HEK293 (cell line): Measurements from ENCODE around the gene OR7G2.

ENCODE experiments used
- CTCF ChIP-seq: fragments of 450-650 bp; formaldehyde crosslinking; IDR thresholded peaks from 2 replicates; pipeline ENCODE4 v1.5.1; 2016; ENCODE audit warnings: missing biosample characterization, missing genetic modification characterization
- GLI4 ChIP-seq: fragments of 450-650 bp; formaldehyde crosslinking; IDR thresholded peaks from 2 replicates; pipeline ENCODE4 v1.5.1; 2016; ENCODE audit warnings: missing biosample characterization, missing genetic modification characterization
- REST ChIP-seq: fragments of 450-650 bp; formaldehyde crosslinking; IDR thresholded peaks from 2 replicates; pipeline ENCODE4 v1.5.1; 2016; ENCODE audit warnings: missing biosample characterization, missing genetic modification characterization
- ZBTB20 ChIP-seq: fragments of 450-650 bp; formaldehyde crosslinking; IDR thresholded peaks from 2 replicates; pipeline ENCODE4 v1.5.1; 2016; ENCODE audit warnings: missing biosample characterization, missing genetic modification characterization
- ZFP3 ChIP-seq: fragments of 450-650 bp; formaldehyde crosslinking; IDR thresholded peaks from 2 replicates; pipeline ENCODE4 v1.5.1; 2016; ENCODE audit warnings: low read depth, missing biosample characterization, missing genetic modification characterization
- ZNF169 ChIP-seq: fragments of 450-650 bp; formaldehyde crosslinking; IDR thresholded peaks from 2 replicates; pipeline ENCODE4 v1.5.1; 2016; ENCODE audit warnings: missing biosample characterization, missing genetic modification characterization
- ZNF692 ChIP-seq: fragments of 450-650 bp; formaldehyde crosslinking; IDR thresholded peaks from 2 replicates; pipeline ENCODE4 v1.5.1; 2016; ENCODE audit warnings: missing biosample characterization, missing genetic modification characterization
- ZNF830 ChIP-seq: fragments of 450-650 bp; IDR thresholded peaks from 2 replicates; pipeline ENCODE4 v1.5.0; 2018; ENCODE audit warnings: missing biosample characterization, missing genetic modification characterization, low read depth, mild to moderate bottlenecking, moderate library complexity

- no peak for TF ChIP-seq ZBTB20 (tag by site-specific recombination)
- TF ChIP-seq CTCF (tag by site-specific recombination) = no peak
- no peak for TF ChIP-seq ZNF830
- TF ChIP-seq ZFP3 (tag by site-specific recombination) = no peak
- no peak for TF ChIP-seq ZNF169 (tag by site-specific recombination)
- TF ChIP-seq REST (tag by site-specific recombination) = no peak
- TF ChIP-seq ZNF692 = no peak
- TF ChIP-seq GLI4 (tag by site-specific recombination) = no peak
Observed at GRCh38 chr19:9139609-9140158, 32.4 kb upstream of the OR7G2 start.
